NCI-H2029 treated with DMSO at 0.1 percent for 48 hours (cell line): ENCODE measurements around the gene CACNG3.
"Not testable (repeated sequence)": the region's sequence is repeated elsewhere in the genome, so short reads cannot be mapped to it uniquely, and the experiment has no call there.

Source experiments
- DNase-seq: peaks from one replicate; lab custom pipeline; 2025; lab: John Stamatoyannopoulos, UW

Gene CACNG3

GRCh38 chr16:24255456-24256371, at the start of gene CACNG3:
TSS of gene CACNG3 (plus strand) at chr16:24256335. CDS start at chr16:24256755, 420 bp downstream.
- DNase-seq, result no peak

- no peak for DNase-seq
These were observed 49.2 kb upstream of the CACNG3 start for GRCh38 chr16:24206926-24207325.

DNA sequence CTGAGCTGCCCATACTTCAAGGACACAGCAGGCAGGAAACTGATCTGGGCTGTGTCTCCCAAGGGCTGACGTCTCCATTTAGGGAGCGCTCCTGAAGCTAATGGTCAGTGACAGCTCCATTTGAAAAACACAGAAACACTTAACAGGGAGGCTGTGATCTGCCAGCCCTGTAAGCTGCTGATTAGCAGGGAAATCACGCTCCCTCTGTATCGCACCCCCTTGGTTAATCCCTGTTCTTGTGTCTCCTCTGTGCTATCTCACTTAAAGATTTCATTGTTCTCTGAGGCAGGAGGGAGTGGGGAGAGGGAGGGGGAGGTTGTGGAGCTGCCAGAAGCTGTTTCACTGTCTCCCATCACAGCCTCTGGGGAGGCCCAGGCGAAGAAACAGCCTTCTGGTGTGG, 47.4 kb upstream of the CACNG3 start:
- peak; percentile 7 for DNase-seq

DNA sequence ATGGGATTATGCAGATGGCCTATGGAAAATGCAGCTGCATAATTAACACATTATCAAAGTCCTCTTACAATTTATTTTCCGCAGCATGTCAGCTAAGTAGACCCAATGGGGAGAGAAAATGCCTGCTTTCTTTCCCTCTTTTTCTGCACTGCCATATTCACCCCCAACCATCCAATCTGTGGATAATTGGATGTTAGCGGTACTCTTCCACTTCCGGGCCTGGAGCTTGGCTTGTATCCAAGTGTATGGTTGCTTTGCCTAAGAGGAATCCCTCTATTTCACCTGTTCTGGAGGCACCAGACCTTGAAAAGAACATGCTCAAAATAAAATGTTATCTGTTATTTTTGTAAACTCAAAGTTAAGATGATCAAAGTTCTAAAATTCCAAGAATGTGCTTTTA, 41.1 kb upstream of the CACNG3 start:
- peak; percentile 48 for DNase-seq

- no peak for DNase-seq
These were observed 39.2 kb upstream of the CACNG3 start for GRCh38 chr16:24216961-24217360.

DNA sequence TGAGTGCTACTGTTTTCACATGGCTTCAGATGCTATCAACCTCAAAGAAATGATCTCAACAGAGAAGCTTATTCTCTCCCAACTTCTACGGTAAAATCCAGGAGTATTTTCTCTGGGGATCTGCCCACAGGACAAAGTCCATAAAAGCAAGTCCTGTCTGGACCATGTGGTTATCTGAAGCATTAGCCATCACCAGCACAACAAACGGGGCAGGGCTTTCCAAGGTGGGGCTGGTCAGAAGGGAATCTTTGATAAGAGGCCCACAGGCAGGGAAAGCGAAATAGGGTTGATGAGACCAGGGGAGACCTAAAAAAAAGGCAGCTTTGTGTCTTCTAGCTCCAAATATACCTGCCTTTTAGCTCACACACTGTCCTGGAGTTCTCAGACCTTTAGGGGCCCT, 38.7 kb upstream of the CACNG3 start:
- no peak for DNase-seq

GRCh38 chr16:24218299-24218698, 37.8 kb upstream of the CACNG3 start:
- DNase-seq, result no peak

GRCh38 chr16:24221219-24221618, 34.9 kb upstream of the CACNG3 start:
- no peak for DNase-seq

DNA sequence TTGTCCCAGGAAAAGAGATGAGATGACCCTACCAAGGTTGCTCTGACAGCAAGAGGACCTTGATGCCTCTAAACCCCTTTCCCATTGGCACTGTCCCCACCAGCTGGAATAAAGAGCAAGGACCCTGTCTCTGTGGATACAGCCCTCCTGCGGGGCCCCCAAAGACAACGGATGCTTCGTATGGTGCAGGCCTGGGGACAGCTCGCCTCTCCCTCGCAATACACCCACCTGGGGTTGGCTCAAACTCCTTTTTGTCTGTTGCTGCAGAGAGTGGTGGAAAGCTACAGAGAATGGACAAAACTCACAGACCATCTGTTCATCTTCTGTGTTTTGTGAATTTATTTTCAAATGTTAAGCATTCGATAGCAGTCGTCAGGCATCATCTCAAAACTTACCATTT, 27.6 kb upstream of the CACNG3 start:
- DNase-seq, result no peak

DNA sequence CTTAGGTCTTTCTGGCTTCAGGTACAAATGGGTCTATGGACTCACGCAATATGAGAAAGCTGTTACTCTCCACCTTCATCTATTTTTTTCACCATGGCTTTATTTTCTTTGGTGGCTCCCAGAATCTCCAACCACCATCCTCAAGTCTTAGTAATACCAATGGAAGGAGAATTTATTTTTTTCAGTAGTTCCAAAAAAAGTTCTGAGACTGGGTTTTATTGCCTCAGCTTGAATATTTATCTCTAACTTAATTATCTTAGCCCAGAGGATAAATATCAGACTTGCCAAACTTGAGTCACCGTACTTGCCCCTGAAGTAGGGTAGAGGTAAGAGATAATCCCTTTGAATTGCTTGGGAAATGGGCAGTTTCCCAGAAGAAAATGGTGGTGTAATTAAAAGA, 23.2 kb upstream of the CACNG3 start:
- DNase-seq, result no peak

- DNase-seq, result no peak
These were observed 21.4 kb upstream of the CACNG3 start for GRCh38 chr16:24234737-24235136.

- DNase-seq, result no peak
These were observed 20.3 kb upstream of the CACNG3 start for GRCh38 chr16:24235806-24236205.

DNA sequence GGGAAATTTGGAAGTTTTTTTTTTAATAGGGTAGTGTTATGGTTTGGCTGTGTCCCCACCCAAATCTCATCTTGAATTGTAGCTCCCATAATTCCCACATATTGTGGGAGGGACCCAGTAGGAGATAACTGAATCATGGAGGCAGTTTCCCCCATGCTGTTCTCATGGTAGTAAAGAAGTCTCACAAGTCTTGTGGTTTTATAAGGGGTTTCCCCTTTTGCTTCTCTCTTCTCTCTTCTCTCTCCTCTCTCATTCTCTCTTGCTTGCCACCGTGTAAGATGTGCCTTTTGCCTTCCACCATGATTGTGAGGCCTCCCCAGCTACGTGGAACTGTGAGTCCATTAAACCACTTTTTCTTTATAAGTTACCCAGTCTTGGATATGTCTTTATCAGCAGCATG, 17.3 kb upstream of the CACNG3 start:
- DNase-seq, result not testable (repeated sequence)

- DNase-seq, result no peak
These were observed 9.1 kb upstream of the CACNG3 start for GRCh38 chr16:24246911-24247607.

- DNase-seq, result peak; percentile 67
These were observed 2.9 kb upstream of the CACNG3 start for GRCh38 chr16:24253192-24253591.

GRCh38 chr16:24257958-24258357, 1.8 kb downstream of the CACNG3 start:
- no peak for DNase-seq

DNA sequence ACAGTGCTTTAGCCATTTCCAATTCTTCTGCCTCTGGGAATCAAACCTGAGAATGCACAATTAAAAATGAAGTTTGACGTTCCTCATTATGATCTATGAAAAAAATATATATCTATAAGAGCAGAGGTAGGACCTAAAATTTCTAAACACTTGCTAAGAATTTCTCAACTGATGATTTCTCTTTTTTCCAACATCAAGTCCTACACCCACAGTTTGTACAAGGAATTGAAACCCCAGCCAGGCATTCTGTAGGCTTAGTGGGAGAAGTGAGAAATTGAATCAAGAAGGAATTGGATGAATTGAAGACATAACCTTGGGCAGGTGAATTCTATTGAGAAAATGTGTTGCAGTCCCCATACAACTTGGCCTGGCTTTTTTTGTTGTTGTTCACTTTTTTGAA, 2.7 kb downstream of the CACNG3 start:
- no peak for DNase-seq

- no peak for DNase-seq
These were observed 6.7 kb downstream of the CACNG3 start for GRCh38 chr16:24262816-24263215.

- no peak for DNase-seq
These were observed 14.7 kb downstream of the CACNG3 start for GRCh38 chr16:24270721-24271442.

DNA sequence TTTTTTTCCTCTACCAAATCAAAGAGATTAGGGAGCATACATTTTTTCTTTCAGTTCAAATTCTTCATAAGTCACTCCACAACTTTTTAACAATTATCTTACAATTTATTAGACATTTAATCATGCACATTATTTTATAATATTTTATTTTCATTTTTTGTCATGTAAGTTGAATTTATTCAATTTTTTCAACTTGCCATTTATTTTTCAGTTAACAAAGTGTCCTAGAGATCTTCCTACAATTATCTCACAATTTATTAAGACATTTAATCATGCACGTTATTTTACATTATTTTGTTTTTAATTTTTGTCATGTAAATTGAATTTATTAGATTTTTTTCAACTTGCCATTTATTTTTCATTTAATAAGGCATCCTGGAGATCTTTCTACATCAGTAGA, 16.2 kb downstream of the CACNG3 start:
- no peak for DNase-seq

- no peak for DNase-seq
These were observed 17.5 kb downstream of the CACNG3 start for GRCh38 chr16:24273508-24274182.

GRCh38 chr16:24275413-24275812, 19.3 kb downstream of the CACNG3 start:
- DNase-seq, result no peak
